Stimulated activated naive CD8-positive, alpha-beta T cell treated with anti-CD3 and anti-CD28 coated beads, Interleukin-15, Interleukin-2, amounts not matched to agents 100 U/mL and 50 U/mL, for 24 hours (primary cell): ENCODE measurements around the gene PPP1R14B.

Experiments
- ATAC-seq: fragments of 150-1000 bp; cut with Tn5 transposase; one replicate; pipeline ENCODE4 v1.10.0; 2021
- DNase-seq: peaks from one replicate; pipeline ENCODE4 v3.0.0; 2021

The PPP1R14B gene

DNA sequence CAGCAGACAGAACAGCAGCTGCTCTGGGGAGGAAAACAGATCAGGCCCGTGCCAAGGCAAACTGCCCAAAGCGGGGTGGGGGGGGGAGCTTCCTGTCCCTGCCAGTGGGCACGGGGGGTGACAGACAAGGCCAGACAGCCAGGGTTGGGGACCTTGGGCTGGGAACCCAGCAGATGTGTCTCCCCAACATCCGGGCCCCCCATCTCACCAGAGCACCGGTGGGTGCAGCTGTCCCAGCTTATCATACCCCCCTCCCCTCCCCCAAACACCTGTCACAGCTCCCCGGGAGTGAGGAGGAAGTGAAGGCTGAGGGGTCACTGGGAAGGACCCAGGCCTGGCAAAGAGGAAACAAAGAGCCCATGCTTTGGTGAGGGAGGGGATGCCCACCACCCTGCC lies 1.3 kb downstream of the PPP1R14B start:
- no peak for DNase-seq
- no peak for ATAC-seq

DNA sequence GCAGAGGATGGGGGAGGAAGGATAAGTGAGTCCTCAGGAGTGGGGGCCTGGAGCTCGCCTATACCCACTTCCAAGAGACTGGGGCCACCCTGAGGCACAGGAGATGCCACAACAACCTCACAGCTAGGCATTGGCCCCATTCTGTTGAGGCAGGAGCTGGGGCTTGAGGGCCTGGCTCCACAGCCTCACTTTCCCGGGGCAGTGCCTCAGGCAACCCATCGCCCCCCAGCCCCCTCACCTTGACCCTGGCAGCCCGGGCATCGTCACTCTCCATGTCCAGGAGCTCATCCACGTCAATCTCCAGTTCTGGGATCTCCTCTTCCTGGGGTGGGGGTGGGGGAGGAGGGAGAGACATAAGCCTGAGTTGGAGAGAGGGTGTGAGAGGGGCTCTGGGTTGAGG lies 1.8 kb downstream of the PPP1R14B start:
- ATAC-seq = no peak
- no peak for DNase-seq

DNA sequence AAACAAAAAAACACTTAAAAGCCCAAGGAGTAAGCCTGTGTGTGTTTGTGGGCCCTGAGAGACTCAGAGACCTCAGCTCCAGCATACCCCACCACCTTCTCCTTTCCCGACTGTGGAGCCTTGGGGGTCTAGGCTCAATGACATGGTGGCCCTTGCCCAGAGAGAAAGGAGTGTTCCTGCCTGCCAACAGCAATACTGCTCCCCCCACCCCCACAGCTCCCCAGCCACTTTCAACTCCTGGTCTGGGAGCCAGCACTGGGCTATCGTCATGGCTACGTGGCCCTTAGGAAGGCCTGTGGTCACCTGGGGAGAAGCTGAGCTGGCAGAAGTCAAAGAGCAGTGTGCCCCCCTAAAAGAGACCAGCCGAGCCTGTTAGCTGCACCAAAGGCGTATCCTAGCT lies 2.6 kb downstream of the PPP1R14B start:
- ATAC-seq = no peak
- no peak for DNase-seq

DNA sequence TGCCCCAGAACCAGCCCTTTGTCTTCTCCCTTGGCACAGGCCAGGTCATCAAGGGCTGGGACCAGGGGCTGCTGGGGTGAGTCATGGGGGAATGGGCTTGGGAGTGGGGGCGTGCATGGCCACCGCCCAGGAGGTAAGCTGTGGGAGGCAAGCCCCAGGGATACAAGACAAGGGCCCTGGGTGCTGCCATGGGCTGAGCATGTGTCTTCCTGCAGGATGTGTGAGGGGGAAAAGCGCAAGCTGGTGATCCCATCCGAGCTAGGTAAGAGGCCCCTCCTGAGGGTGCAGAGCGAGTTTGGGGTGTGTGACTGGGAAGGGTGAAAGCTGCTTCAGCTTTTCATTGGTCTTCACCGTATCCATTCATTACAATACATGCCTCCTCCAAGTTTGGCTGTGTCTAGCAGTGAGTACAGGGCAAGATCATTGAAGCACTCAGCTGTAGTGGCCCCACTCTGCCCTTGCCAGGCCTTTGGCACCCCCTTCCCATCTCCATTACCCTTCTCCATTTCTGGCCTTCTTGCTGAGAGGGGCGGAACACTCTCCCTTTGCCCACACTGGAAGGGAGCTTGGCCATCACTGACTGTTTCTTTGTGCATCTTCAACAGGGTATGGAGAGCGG lies 3.4 kb downstream of the PPP1R14B start:
- DNase-seq (no peak), ATAC-seq (no peak)

DNA sequence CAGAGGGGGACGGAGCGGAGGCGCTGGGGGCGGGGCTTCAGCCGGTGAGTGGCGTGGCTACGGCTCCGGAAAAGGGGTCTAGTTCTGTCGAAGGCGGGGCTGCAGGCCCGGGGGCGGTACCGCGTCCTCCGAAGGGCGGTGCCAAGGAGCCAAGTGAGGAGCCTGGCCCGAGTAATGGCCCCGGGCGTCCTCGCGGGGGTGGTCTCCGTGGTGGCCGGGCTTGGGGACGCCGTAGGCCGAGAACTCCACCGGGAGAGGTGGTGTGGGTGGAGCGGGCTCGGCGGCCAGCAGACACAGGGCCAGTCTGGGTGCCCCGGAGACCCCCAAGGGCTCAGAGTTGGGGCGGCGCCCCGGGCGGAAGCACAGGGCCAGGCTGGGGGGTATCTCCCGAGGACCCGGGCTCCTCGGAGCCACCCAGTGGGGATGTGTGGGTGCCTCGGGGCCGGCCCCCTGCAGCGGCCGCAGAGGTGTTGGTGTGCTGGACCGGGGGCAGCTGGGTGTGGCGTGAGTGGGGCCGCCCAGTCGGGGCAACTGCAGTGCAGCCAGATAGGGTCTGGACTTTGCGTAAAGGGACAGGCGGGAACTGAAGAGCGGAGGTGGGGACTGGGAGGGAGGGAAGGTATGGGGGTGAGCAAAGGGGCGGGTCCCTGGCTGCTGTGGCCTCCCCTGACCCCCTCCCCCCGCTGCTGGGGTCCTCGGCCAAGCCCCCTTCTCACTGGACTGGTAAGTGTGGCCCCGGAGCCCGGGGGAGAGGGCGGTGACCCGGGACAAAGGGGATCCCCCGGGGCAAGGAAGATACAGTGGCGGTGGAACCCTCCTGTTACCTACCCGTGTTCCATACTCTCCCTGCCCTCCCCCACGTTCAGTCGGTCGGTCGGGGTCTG lies 5.0 kb downstream of the PPP1R14B start:
- DNase-seq (peak; percentile 49), ATAC-seq (peak; percentile 2)

DNA sequence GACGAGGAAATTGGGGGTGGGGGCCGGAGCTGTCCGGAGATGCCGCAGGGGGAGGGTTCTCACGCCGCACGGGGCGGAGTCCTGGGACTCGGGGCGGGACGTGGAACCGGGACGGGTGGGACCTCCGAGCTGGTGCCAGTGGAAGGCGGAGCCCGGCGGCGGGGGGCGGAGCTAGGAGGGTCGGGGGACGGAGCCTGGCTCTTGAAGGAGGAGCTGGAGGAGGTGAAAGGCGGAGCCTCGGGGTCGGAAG lies 5.6 kb downstream of the PPP1R14B start:
- peak; percentile 100 for DNase-seq
- ATAC-seq = peak; percentile 83

DNA sequence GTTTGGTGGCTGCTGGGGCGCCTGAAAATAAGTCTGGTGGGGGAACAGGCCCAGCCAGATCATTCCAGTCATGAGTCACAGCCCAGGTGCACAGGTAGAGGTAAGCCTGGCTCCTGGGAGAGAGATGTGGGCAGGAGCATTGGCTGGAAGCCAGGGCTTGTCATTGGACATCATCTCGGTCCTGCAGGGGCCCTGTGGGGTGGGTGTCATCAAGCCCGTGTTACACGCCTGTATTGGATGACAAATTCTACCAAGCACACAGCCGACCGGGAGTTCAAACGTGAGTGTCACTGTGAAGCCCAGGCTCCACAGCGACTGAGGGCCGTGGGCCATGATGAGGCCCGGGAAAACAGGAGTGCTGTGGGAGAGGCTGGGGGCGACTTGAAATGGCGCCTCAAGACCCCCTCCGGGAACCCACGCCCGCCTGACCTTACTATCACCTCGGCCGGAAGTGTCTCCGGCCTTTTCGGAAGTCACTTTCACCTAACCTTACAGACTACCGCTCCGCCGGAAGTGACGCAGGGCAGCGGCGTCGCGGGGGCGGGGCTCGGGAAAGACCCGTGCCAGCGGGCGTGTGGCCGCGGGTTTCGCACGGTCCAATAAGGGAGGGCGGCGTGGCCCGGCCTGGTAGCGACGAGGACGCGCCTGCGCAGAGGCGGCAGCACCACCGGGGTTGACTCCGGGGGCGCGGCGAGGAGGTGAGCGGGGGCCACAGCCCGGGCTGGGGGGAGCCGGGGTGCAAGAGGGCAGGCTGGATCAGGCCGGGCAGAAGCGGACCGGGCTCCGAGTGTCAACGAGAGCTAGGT lies 6.1 kb downstream of the PPP1R14B start, which contains the start of gene FKBP2:
FKBP2 (plus strand) TSS at position 661 of the 806 bp plus-strand sequence. CDS start 1,293 bp downstream, outside the sequence.
- ATAC-seq = peak; percentile 66
- peak; percentile 99 for DNase-seq

DNA sequence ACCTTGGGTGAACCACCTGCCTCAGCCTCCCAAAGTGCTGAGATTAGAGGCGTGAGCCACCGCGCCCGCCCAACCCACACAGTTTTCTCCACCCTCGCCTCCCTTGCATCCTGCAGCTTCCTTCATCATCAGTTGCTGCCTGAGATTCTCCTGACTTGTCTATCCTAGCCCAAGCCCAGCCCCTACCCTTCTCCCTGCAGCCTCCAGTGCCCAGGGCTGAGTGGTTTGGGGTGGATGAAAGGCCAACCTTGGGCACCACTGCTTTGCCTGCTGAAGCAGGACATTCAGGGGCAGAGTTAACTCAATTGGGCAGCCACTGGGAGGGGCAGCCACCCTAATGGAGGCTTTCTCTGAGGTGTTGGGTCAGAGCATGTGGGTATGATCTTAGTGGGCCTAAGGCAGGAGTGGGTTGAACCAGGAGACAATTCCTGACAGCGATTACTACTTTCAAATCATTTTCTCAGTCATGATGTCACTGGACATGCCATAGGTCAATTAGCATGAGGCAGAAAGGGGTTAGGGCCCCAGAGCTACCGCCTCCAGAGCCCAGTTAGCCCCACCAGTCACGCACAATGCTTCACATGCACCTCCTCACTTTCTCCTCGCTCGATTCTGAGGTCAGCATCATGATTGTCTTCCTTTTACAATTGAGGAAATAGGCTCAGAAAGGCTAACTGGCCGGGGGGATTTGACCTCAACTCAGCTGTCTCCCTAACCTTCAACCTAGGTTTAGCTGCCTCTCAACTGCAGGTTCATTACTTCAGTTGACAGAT lies 6.9 kb downstream of the PPP1R14B start:
- no peak for ATAC-seq
- DNase-seq = no peak

DNA sequence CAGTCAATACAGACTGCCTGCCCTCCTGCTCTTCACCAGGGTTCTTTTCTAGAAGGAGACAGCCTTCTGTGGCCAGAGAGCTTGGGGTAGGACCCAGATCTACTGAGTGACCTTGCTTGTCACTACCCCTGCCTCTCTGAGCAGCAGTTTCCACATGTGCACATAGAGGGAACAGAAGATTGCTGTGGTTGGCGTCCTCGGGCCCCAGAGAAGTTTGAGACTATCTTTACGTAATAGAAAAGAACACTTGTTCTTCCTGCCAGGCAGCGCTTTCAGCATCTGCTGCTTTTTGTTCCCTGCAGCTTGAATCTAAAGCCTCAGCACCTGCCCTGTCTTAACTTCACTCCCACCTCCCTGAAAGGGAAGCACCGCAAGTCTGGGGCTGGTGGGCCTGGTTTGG lies 7.7 kb downstream of the PPP1R14B start:
- ATAC-seq (no peak), DNase-seq (no peak)

DNA sequence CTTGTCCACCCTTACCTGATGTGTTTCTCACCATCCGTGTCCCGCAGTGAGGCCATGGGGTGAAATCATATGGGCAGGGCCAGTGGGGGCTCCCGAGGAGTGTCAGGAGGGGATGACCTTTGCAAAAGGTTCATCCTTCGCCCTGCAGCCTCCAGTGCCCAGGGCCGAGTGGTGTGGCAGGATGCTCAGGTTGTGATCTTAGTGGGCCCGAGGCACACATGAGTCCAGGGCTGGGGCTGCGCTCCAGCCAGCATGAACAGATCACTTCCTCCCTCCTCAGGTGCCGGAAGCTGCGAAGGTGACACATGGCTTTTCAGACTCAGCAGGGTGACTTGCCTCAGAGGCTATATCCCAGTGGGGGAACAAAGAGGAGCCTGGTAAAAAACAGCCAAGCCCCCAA lies 8.7 kb downstream of the PPP1R14B start:
- DNase-seq = no peak

DNA sequence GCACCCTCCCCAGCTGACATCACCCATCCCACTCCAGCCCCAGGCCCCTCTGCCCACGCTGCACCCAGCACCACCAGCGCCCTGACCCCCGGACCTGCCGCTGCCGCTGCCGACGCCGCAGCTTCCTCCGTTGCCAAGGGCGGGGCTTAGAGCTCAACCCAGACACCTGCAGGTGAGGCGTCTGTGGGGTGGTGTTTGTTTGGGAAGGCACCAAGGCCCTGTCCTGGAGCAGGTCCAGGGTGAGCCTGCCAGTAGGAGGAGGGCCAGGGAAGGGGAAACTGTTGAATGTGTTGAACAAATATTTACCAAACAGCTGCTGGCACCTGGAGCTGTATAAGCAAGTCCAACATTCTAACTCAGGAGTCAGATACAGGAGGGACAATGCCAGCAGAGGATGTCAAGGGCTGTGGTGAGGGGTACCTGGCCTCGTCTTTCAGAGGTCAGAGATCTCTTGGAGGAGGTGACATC lies 9.2 kb downstream of the PPP1R14B start:
- DNase-seq (no peak), ATAC-seq (no peak)

More for the DNA sequence above, 8.7 kb downstream of the PPP1R14B start:
- no peak for ATAC-seq

DNA sequence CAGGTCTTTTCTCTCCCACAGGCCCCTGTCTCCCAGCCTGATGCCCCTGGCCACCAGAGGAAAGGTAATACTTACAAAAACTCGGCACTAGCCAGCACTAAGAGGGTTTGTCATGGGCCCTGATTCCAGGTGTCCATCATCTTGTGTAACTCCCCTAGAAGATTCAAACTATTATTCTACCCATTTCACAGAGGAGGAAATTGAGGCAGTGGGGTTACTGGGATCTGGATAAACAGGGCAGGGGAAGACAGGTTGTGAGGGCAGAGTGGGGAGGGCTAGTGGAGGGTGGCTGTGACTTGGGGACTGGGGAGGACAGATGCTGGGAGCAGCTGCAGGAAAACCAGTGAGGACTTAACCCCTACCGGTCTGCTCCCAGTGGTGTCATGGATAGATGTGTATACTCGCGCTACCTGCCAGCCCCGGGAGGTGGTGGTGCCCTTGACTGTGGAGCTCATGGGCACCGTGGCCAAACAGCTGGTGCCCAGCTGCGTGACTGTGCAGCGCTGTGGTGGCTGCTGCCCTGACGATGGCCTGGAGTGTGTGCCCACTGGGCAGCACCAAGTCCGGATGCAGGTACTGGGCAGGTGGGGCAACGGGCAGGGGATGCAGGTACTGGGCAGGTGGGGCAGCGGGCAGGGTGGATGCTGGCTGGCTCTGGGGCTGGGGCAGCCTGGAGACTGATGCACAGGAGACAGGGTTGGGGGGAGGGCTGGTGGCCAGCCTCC lies 11.1 kb downstream of the PPP1R14B start:
- ATAC-seq (no peak), DNase-seq (no peak)

DNA sequence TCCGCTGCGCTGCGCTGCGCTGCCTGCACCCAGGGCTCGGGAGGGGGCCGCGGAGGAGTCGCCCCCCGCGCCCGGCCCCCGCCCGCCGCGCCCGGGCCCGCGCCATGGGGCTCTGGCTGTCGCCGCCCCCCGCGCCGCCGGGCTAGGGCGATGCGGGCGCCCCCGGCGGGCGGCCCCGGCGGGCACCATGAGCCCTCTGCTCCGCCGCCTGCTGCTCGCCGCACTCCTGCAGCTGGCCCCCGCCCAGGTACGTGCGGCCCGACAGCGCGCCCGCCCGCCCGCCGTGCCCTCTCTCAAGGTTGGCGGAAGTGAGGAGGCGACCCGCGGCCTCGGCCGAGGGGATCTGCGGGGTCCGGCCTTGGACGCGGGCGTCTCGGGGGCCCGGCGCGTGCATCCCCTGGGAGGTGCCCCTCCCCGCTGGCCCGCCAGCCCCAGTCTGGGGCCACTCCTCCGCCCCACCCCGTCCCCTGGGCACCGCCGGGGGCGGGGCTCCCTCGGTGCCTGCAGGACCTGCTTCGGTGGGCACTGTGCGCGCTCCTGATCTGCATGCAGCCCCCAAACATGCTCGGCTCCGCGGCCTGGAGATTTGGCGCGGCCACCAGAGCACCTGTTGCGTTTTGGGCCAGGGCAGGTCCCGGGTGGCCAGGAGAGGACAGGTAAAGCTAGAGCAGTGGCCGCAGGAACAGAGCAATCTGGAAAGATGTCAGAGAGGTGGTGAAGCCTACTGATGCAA lies 11.9 kb downstream of the PPP1R14B start:
- ATAC-seq (peak; percentile 56), DNase-seq (peak; percentile 67)

DNA sequence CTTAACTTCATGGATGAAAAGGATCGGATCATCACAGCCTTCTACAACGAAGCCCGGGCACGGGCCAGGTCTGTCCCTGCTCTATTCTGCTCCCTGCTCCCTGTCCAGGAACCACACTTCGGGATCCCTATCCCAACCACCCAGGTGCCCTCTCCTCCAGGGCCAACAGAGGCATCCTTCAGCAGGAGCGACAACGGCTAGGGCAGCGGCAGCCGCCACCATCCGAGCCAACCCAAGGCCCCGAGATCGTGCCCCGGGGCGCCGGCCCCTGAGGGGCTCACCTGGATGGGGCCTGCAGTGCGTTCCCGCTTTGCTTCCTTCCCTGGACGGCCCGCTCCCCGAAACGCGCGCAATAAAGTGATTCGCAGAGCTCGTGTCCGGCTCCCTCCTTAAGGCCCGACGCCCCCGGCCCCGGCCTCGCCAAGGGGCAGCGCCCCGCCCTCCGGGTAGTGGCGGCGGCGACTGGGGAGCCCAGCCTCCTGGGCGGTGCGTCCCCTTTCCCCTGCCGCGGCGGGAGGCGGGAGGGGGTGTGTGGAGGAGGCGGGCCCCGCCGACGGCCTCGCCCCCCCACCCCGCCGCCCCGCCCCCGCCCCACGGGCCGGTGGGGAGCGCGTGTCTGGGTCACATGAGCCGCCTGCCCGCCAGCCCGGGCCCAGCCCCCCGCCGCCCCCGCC lies 12.7 kb downstream of the PPP1R14B start, which contains the start of gene VEGFB:
VEGFB (plus strand) TSS at position 672 of the 674 bp plus-strand sequence. CDS start 250 bp downstream, outside the sequence.
- ATAC-seq (peak; percentile 49), DNase-seq (peak; percentile 78)

DNA sequence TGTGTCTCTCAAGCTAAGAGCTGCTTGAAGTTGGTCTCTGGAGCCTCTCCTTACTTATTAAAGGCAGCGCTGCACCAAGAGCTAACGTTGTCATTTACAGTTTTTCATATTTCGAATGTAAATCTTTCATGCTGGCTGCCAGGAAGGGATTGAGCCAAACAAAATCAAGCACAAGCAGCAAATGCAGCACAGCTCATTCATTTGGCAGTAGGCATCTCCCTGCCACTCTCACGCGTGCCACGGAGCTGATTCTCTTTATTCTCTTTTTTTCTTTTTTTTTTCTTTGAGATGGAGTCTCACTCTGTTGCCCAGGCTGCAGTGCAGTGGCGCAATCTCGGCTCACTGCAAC lies 13.8 kb downstream of the PPP1R14B start:
- no peak for DNase-seq
- ATAC-seq = no peak

DNA sequence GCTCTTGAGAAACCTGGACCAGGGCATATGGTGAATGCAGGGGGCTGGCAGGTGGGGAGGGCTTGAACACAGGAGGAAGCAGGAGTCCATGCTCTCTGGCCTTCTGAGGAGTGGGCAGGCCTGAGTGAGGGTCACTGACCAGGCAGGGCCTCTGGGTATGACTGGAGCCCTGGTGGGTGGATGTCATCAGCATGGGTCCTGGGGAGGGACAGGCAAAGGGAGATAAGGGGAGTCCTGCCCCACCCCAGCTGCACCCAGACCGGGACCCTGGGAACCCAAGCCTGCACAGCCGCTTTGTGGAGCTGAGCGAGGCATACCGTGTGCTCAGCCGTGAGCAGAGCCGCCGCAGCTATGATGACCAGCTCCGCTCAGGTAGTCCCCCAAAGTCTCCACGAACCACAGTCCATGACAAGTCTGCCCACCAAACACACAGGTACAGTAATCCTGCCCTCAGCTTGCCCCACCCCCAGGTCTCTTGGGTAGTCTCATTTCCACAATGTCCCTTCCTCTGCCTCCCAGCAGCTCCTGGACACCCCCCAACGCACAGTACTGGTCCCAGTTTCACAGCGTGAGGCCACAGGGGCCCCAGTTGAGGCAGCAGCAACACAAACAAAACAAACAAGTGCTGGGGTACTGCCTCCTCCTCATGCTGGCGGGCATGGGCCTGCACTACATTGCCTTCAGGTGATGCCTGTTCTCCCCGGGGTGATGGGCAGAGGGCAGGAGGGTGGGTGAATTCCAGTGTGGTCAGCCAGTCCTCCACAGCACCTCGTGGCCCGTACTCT lies 14.4 kb downstream of the PPP1R14B start:
- DNase-seq = no peak
- ATAC-seq = no peak

DNA sequence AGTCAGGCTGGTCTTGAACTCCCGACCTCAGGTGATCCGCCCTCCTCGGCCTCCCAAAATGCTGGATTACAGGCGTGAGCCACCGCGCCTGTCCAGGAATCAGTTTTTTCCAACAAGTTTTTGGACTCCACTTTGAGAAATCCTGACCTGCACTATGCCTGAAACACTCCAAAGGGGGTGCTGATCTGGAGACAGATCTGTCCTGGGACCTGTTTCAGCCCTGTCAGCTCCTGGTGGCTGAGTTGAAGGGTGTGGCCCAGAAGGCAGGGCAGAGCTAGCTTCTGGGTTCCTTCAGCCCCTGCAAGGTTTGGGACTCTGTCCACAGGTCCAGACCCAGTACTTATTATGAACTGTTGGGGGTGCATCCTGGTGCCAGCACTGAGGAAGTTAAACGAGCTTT lies 15.2 kb downstream of the PPP1R14B start:
- no peak for DNase-seq
- no peak for ATAC-seq

DNA sequence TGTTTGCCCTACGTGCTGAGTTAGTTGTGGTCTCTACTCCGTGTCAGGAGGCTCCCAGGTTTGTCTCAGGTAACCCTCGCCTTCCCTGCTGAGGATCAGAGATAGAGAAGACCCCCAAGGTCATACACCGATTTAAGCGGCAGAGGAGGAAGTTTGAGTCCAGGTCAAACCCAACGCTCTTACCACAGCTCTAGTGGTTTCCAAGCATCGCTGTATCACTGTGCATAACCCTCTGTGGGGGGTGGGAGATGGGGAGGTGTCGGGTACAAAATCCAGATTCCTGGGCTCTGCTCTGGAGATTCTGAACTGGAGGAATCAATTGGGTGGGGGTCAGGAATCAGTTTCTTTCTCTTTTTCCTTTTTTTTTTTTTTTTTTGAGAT lies 15.8 kb downstream of the PPP1R14B start:
- DNase-seq (no peak), ATAC-seq (no peak)
